H9 (cell line): ENCODE results near the gene MAMDC4. TPM values are rescaled to one million over a fixed set of nuclear protein-coding genes. Genes with fewer than 3 reads are reported as not detected.
A peak's percentile ranks its signal among the peaks of the same experiment; 100 is the strongest.

Experiments used
- DNase-seq: peaks from one replicate; pipeline ENCODE4 v3.0.0-alpha.2; 2017
- H2AFZ ChIP-seq: one replicate; pipeline ENCODE4 v1.6.1; 2013; ENCODE audit warnings: mild to moderate bottlenecking, low read length, control low read depth, moderate library complexity
- H2AK5ac ChIP-seq: 2 replicates; pipeline ENCODE4 v1.6.1; 2013; ENCODE audit warnings: low read length, control low read depth, mixed read lengths; ENCODE audit not compliant: insufficient read length
- H2BK120ac ChIP-seq: one replicate; pipeline ENCODE4 v1.6.1; 2013; ENCODE audit warnings: low read depth, mild to moderate bottlenecking, low read length, control low read depth, inconsistent platforms; ENCODE audit not compliant: poor library complexity, severe bottlenecking
- H2BK12ac ChIP-seq: 2 replicates; pipeline ENCODE4 v1.6.1; 2013; ENCODE audit warnings: low read length, control low read depth, mixed read lengths, low read depth; ENCODE audit not compliant: insufficient read length
- H2BK15ac ChIP-seq: 2 replicates; pipeline ENCODE4 v1.6.1; 2013; ENCODE audit warnings: low read depth, low read length, control low read depth
- H2BK20ac ChIP-seq: one replicate; pipeline ENCODE4 v1.6.1; 2013; ENCODE audit warnings: low read depth, mild to moderate bottlenecking, low read length, control low read depth, inconsistent platforms; ENCODE audit not compliant: poor library complexity, severe bottlenecking
- H2BK5ac ChIP-seq: 2 replicates; pipeline ENCODE4 v1.6.1; 2013; ENCODE audit warnings: low read length, control low read depth, mixed read lengths; ENCODE audit not compliant: insufficient read length
- H3K14ac ChIP-seq: 2 replicates; pipeline ENCODE4 v1.6.1; 2013; ENCODE audit warnings: low read length, control low read depth; ENCODE audit not compliant: insufficient read depth
- H3K18ac ChIP-seq: 2 replicates; pipeline ENCODE4 v1.6.1; 2013; ENCODE audit warnings: low read depth, mild to moderate bottlenecking, mixed read lengths, low read length, control low read depth; ENCODE audit not compliant: insufficient read length
- H3K23ac ChIP-seq: 2 replicates; pipeline ENCODE4 v1.6.1; 2013; ENCODE audit warnings: low read length, control low read depth, mixed read lengths, low read depth; ENCODE audit not compliant: insufficient read length
- H3K23me2 ChIP-seq: 2 replicates; pipeline ENCODE4 v1.6.1; 2013; ENCODE audit warnings: low read depth, mild to moderate bottlenecking, mixed read lengths, low read length, control low read depth; ENCODE audit not compliant: insufficient read length, poor library complexity, severe bottlenecking
- H3K27ac ChIP-seq: 2 replicates; pipeline ENCODE4 v1.5.1; 2013; ENCODE audit warnings: low read length, control low read depth, mixed read lengths, low read depth; ENCODE audit not compliant: insufficient read length
- H3K27me3 ChIP-seq: 2 replicates; pipeline ENCODE4 v1.6.1; 2013; ENCODE audit warnings: low read length, control low read depth, inconsistent platforms; ENCODE audit not compliant: insufficient read depth
- H3K4ac ChIP-seq: 2 replicates; pipeline ENCODE4 v1.6.1; 2013; ENCODE audit warnings: low read depth, mild to moderate bottlenecking, control low read depth, inconsistent platforms, low read length, moderate library complexity
- H3K4me1 ChIP-seq: 2 replicates; pipeline ENCODE4 v1.6.1; 2013; ENCODE audit warnings: low read length, control low read depth, inconsistent platforms; ENCODE audit not compliant: insufficient read depth
- H3K4me2 ChIP-seq: 2 replicates; pipeline ENCODE4 v1.6.1; 2013; ENCODE audit warnings: low read length, control low read depth, mixed read lengths; ENCODE audit not compliant: insufficient read length, insufficient read depth
- H3K56ac ChIP-seq: 2 replicates; pipeline ENCODE4 v1.6.1; 2013; ENCODE audit warnings: low read depth, mild to moderate bottlenecking, mixed read lengths, low read length, control low read depth; ENCODE audit not compliant: insufficient read length
- H3K79me1 ChIP-seq: 2 replicates; pipeline ENCODE4 v1.6.1; 2013; ENCODE audit warnings: low read depth, mild to moderate bottlenecking, moderate library complexity, low read length, control low read depth, inconsistent platforms; ENCODE audit not compliant: insufficient read depth, poor library complexity, severe bottlenecking
- H3K79me2 ChIP-seq: 2 replicates; pipeline ENCODE4 v1.6.1; 2013; ENCODE audit warnings: low read length, control low read depth, inconsistent platforms; ENCODE audit not compliant: insufficient read depth
- H3K9ac ChIP-seq: 2 replicates; pipeline ENCODE4 v1.6.1; 2013; ENCODE audit warnings: low read length, control low read depth, mixed read lengths; ENCODE audit not compliant: insufficient read length; ENCODE audit errors: extremely low read depth
- H3K9me3 ChIP-seq: one replicate; pipeline ENCODE4 v1.6.1; 2013; ENCODE audit warnings: low read depth, low read length, inconsistent platforms; ENCODE audit not compliant: control insufficient read depth
- H3T11ph ChIP-seq: one replicate; pipeline ENCODE4 v1.6.1; 2013; ENCODE audit warnings: mild to moderate bottlenecking, low read length, control low read depth, inconsistent platforms
- H4K20me1 ChIP-seq: one replicate; pipeline ENCODE4 v1.6.1; 2013; ENCODE audit not compliant: control insufficient read depth, insufficient read length, insufficient read depth
- H4K5ac ChIP-seq: 2 replicates; pipeline ENCODE4 v1.6.1; 2013; ENCODE audit warnings: low read depth, mild to moderate bottlenecking, mixed read lengths, low read length, control low read depth; ENCODE audit not compliant: insufficient read length
- H4K8ac ChIP-seq: replicated peaks from 2 replicates; pipeline ENCODE4 v1.6.1; 2013; ENCODE audit warnings: low read length, control low read depth, mixed read lengths, low read depth; ENCODE audit not compliant: insufficient read length
- H4K91ac ChIP-seq: 2 replicates; pipeline ENCODE4 v1.6.1; 2013; ENCODE audit warnings: low read depth, mild to moderate bottlenecking, moderate library complexity, mixed read lengths, low read length, control low read depth; ENCODE audit not compliant: insufficient read length
- H3K27ac Mint-ChIP-seq, 3 experiments: 2 replicates in 2 of 3; 3 replicates in 1 of 3; pipeline ENCODE4 v1.8.0; 2020 to 2021; ENCODE audit warnings: mixed read lengths in 3 of 3, mild to moderate bottlenecking in 1 of 3, moderate library complexity in 1 of 3
- H3K27me3 Mint-ChIP-seq: 2 replicates; pipeline ENCODE4 v1.8.0; 2021; ENCODE audit warnings: low read depth, mild to moderate bottlenecking, moderate library complexity, mixed read lengths
- H3K36me3 Mint-ChIP-seq, 3 experiments: 2 replicates in 2 of 3; 3 replicates in 1 of 3; pipeline ENCODE4 v1.8.0; 2020 to 2021; ENCODE audit warnings: low read depth in 3 of 3, mixed read lengths in 3 of 3; ENCODE audit not compliant: insufficient read depth in 1 of 3
- H3K4me1 Mint-ChIP-seq, 2 experiments: 2 replicates each; pipeline ENCODE4 v1.8.0; 2020; ENCODE audit warnings: mixed read lengths in 2 of 2
- H3K4me3 Mint-ChIP-seq, 2 experiments: 2 replicates in 1 of 2; 3 replicates in 1 of 2; pipeline ENCODE4 v1.8.0; 2020 to 2021; ENCODE audit warnings: mild to moderate bottlenecking in 2 of 2, mixed read lengths in 2 of 2, moderate library complexity in 1 of 2
- H3K9me3 Mint-ChIP-seq, 2 experiments: 2 replicates in 1 of 2; 3 replicates in 1 of 2; pipeline ENCODE4 v1.8.0; 2020; ENCODE audit warnings: mild to moderate bottlenecking in 2 of 2, mixed read lengths in 2 of 2, moderate library complexity in 1 of 2
- CTCF ChIP-seq: fragments of 200-600 bp; sonication (generic); conservative IDR thresholded peaks from 3 replicates; pipeline ENCODE4 v1.8.0; 2021; ENCODE audit warnings: antibody characterized with exemption, mild to moderate bottlenecking
- WGBS: extraction: QIAGEN DNeasy Blood & Tissue Kit; methylation state at CpG from one replicate; pipeline ENCODE4 v1.1.7; 2013; ENCODE audit warnings: missing lambda C conversion rate, low lambda C conversion rate, mixed read lengths; ENCODE audit not compliant: insufficient read length; ENCODE audit errors: extremely low coverage; 5-methylcytosine and 5-hydroxymethylcytosine counted together
- total RNA-seq: library from RNA; stranded (reverse); gene quantifications from 2 replicates; pipeline ENCODE4 v1.2.1, GENCODE V29; 2021

Gene MAMDC4
- total RNA-seq, 1 experiment from 2014 or later: 9.2 TPM

DNA sequence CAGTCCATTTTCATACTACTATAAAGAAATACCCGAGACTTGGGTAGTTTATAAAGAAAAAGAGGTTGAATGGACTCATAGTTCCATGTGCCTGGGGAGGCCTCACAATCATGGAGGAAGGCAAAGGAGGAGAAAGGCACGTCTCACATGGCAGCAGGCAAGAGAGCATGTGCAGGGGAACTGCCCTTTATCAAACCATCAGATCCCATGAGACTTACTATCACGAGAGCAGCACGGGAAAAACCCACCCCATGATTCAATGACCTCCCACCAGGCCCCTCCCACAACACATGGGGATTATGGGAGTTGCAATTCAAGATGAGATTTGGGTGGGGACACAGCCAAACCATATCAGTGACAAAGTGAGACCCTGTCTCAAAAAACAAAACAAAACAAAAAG, 54.1 kb downstream of the MAMDC4 start:
- Histone ChIP-seq H2AK5ac (no peak overlapping the region), H2BK5ac (no peak overlapping the region), H4K91ac (no peak overlapping the region), H3K23ac (no peak overlapping the region), H2AFZ (no peak overlapping the region), H3T11ph (no peak overlapping the region), H3K9ac (no peak overlapping the region), H3K14ac (no peak overlapping the region), H3K27ac (no peak overlapping the region), H2BK20ac (no peak overlapping the region), H2BK15ac (no peak overlapping the region), H4K5ac (no peak overlapping the region), H3K4ac (no peak overlapping the region), H2BK12ac (no peak overlapping the region), H3K56ac (no peak overlapping the region), H2BK120ac (no peak overlapping the region), H4K8ac (no peak overlapping the region), H3K4me2 (no peak overlapping the region), H3K18ac (no peak overlapping the region), H3K79me1 (no peaks in the 10 kb centered on the region), H3K27me3 (no peaks in the 10 kb centered on the region), H3K23me2 (no peaks in the 10 kb centered on the region), H3K9me3 (no peaks in the 10 kb centered on the region), H3K4me1 (no peaks in the 10 kb centered on the region), H4K20me1 (no peaks in the 10 kb centered on the region), H3K79me2 (no peaks in the 10 kb centered on the region)
- no peak for DNase-seq
- no peak overlapping the region for H3K4me3 Mint-ChIP-seq
- no CpG with 5 or more reads among the region's 4 CpGs for WGBS
- H3K36me3 Mint-ChIP-seq: peaks cover 21 to 84% (median 69%) of the 10 kb centered on the region in 3 experiments
- no peaks in the 10 kb centered on the region for H3K27me3 Mint-ChIP-seq
- H3K27ac Mint-ChIP-seq: peak overlapping the region in 1 of 3 experiments; percentile 59; a peak in 2 of 7 replicates
- no peaks in the 10 kb centered on the region for H3K9me3 Mint-ChIP-seq
- H3K4me1 Mint-ChIP-seq: no peaks in the 10 kb centered on the region
- TF ChIP-seq CTCF: no peak
